A549 treated with CpdA at 1 μM for 4 hours (cell line): ENCODE results near the gene AAR2. TPM values are rescaled to one million over a fixed set of nuclear protein-coding genes. Genes with fewer than 3 reads are reported as not detected.

Source experiments
- total RNA-seq: library from RNA; stranded (reverse); fragments of 200-300 nt; extraction: Qiagen RNA extraction; gene quantifications from 5 replicates; pipeline ENCODE4 v1.2.3, GENCODE V29; 2022; ENCODE audit warnings: low read depth

The AAR2 gene, protein sequence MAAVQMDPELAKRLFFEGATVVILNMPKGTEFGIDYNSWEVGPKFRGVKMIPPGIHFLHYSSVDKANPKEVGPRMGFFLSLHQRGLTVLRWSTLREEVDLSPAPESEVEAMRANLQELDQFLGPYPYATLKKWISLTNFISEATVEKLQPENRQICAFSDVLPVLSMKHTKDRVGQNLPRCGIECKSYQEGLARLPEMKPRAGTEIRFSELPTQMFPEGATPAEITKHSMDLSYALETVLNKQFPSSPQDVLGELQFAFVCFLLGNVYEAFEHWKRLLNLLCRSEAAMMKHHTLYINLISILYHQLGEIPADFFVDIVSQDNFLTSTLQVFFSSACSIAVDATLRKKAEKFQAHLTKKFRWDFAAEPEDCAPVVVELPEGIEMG
- total RNA-seq: 42.2 to 46.6 TPM (median 44.0 TPM) in 5 replicates

DNA sequence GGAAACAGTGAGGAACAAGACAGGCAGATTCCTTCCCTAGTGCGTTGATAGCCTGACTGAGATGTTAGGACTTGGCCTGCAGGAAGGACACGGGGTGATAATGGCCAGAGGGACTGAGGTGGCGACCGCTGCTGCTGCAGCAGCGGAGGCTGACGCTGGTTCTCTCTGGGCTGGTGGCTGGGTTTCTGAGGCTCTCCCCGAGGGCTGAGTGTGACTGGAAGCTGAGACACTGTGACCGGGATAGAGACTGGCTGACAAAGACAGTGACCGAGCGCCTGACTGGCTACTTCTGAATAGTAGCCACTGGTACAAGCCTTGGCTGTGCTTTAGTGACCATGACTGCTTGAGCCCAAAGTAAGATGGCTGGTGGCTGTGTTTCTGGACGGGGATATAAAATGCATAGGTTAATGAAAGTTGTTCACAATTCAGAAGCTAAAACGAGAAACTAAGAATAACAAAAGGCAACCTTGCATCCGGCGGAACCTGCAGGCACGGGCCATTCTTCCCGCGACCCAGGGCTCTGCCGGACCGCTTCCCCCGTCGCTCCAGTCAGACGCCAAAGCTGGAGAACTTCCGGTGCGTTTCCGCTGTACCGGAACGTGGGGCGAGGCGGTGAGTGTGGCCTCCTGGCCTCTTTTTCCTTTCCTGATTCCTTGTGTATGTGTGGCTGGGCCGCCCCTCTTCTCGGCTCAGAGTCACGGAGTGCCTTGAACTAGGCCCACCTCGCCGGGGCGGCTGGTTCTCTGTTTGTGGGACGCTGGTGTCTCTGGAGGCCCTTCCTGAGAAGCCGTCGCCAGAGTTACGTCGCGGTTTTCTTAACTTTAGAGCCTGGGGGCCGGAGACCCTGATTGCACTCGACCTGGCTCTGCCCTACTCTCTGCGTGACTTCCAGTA lies at the start of gene AAR2:
Gene AAR2, plus strand, starts transcription at position 587 of the 894 bp plus-strand sequence. CDS start 3,391 bp downstream, outside the sequence.

DNA sequence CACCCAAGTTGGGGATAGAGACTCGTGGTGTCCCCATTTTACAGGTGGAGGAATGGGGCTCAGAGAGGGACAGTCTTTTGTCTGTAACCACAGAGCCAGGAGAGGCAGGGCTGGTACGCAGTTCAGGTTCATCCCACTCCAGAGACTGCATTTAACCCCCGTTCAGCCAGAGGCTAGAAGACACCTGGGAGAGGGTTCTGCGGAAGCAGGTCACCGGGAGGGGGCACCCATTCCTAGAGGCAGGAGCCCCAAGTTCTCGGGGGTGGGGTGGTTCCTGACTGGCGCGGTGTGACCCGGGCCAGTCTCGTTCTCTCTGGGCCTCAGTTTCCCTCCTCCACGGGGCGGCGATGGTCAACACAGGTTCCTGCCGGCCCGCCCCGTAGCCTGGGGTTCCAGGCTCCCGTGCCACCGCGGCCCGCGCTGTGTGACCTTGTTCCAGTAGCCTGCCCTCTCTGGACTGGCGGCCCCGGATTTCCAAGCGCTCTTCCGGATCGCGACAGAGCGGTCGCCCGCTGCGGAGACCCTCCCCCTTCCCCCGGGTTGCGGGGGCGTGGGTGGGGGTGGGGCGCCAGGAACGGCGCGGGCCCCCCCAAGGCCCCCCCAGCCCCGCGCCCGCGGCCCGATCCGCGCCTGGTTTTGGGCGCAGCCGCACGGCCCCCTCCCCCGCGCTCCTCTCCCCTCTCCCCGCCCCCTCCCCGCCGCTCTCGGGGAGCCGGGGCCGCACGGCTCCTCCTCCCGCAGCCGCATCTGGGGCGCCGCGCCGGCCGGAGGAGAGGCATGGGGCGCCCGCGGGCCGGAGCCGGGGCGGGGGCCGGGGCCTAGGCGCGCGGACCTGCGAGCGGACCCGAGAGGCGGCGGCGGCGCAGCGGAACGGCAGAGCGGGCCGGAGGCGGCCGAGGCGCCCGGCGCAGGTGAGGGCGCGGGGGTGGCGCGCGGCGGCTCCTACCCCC lies 69.6 kb downstream of the AAR2 start, which contains the start of gene DLGAP4:
Gene DLGAP4, plus strand, starts transcription at position 738 of the 950 bp plus-strand sequence. CDS start 125,379 bp downstream, outside the sequence.

Other genes starting within 250 kb of the AAR2 start
- 52.6 to 63.3 TPM (median 62.2 TPM) in 5 replicates for gene EPB41L1, start 81.7 kb upstream of the AAR2 start, total RNA-seq
- 57.4 to 81.2 TPM (median 66.7 TPM) in 5 replicates for gene DLGAP4, start 69.9 kb downstream of the AAR2 start, total RNA-seq